Nephron progenitor cell (in vitro differentiated cells): ENCODE results near the gene ZSWIM5.

Experiments used
- DNase-seq: peaks from one replicate; pipeline ENCODE4 v3.0.0; 2021
- H3K27ac Mint-ChIP-seq: 2 replicates; pipeline ENCODE4 v1.8.0; 2021; ENCODE audit warnings: mild to moderate bottlenecking, moderate library complexity, mixed read lengths
- H3K27me3 Mint-ChIP-seq: 2 replicates; pipeline ENCODE4 v1.8.0; 2021; ENCODE audit warnings: mild to moderate bottlenecking, low read depth, mixed read lengths; ENCODE audit not compliant: poor library complexity
- H3K36me3 Mint-ChIP-seq: 2 replicates; pipeline ENCODE4 v1.8.0; 2021; ENCODE audit warnings: low read depth, mixed read lengths
- H3K4me1 Mint-ChIP-seq: 2 replicates; pipeline ENCODE4 v1.8.0; 2021; ENCODE audit warnings: mixed read lengths
- H3K4me3 Mint-ChIP-seq: 2 replicates; pipeline ENCODE4 v1.8.0; 2021; ENCODE audit warnings: mild to moderate bottlenecking, moderate library complexity, mixed read lengths
- H3K9me3 Mint-ChIP-seq: 2 replicates; pipeline ENCODE4 v1.8.0; 2021; ENCODE audit warnings: mild to moderate bottlenecking, moderate library complexity, mixed read lengths
- CTCF ChIP-seq: fragments of 200-600 bp; sonication (generic); IDR thresholded peaks from 2 replicates; pipeline ENCODE4 v1.5.0; 2021; ENCODE audit warnings: antibody characterized with exemption

Gene ZSWIM5

DNA sequence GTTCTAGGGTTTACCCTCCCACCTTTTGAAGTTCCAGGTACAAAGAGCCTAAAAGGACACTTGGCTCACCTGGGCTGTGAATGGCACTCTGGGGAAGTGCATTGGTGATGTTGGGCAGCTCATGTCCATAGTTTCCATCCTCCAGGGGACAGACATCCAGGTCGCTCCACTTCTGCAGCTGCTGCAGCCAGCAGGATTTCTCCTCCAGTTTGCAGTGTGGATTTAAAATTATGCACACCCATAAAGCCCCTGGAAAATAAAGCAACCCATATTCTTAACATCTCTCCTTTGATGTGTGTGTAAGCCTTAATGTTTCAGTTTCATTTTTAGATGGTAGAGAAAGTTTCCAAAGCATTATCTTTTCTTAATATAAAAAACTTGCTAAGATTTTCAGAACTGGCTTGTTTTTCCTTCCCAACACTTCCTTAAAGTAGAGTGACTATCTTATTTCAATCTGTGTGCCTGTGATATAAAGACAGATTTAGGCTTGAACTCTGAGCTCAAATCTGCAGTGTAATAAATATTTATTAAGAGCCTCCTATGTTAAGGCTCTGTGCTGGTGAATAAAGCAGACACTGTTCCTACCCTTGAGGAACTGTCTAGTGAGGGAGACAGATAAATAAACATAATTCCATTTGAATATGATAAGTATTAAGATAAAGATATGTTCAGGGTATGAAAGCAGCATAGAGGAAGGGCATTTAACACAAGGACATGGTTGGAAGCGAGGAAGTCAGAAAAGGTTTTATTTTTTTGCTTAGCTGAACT, 155.2 kb downstream of the ZSWIM5 start:
- peaks cover 6% of the 10 kb centered on the region for H3K4me1 Mint-ChIP-seq
- no peak for DNase-seq
- H3K4me3 Mint-ChIP-seq: no peak overlapping the region
- H3K27me3 Mint-ChIP-seq: no peaks in the 10 kb centered on the region
- peaks cover 6% of the 10 kb centered on the region for H3K36me3 Mint-ChIP-seq
- H3K27ac Mint-ChIP-seq: no peak overlapping the region
- TF ChIP-seq CTCF: no peak
- H3K9me3 Mint-ChIP-seq: no peaks in the 10 kb centered on the region

- Mint-ChIP-seq H3K27me3 (no peaks in the 10 kb centered on the region), H3K27ac (no peak overlapping the region), H3K9me3 (no peaks in the 10 kb centered on the region), H3K4me1 (peaks cover 6% of the 10 kb centered on the region), H3K4me3 (no peak overlapping the region), H3K36me3 (peaks cover 6% of the 10 kb centered on the region)
- DNase-seq: no peak
- TF ChIP-seq CTCF: no peak
Observed at GRCh38 chr1:45047032-45047431, 159.4 kb downstream of the ZSWIM5 start.

GRCh38 chr1:45044916-45045315, 161.5 kb downstream of the ZSWIM5 start:
- no peak for TF ChIP-seq CTCF
- Mint-ChIP-seq H3K27me3 (no peaks in the 10 kb centered on the region), H3K36me3 (peaks cover 6% of the 10 kb centered on the region), H3K4me1 (peaks cover 6% of the 10 kb centered on the region), H3K27ac (no peak overlapping the region), H3K9me3 (no peaks in the 10 kb centered on the region), H3K4me3 (no peak overlapping the region)
- no peak for DNase-seq

- Mint-ChIP-seq H3K9me3 (no peaks in the 10 kb centered on the region), H3K27me3 (no peaks in the 10 kb centered on the region), H3K36me3 (peaks cover 9% of the 10 kb centered on the region), H3K27ac (no peak overlapping the region), H3K4me3 (no peak overlapping the region), H3K4me1 (no peaks in the 10 kb centered on the region)
- DNase-seq: no peak
- TF ChIP-seq CTCF: no peak
Observed at GRCh38 chr1:45043094-45043493, 163.3 kb downstream of the ZSWIM5 start.

GRCh38 chr1:45040297-45040696, 166.1 kb downstream of the ZSWIM5 start:
- TF ChIP-seq CTCF: no peak
- no peak for DNase-seq
- no peak overlapping the region for H3K27ac Mint-ChIP-seq
- no peaks in the 10 kb centered on the region for H3K27me3 Mint-ChIP-seq
- H3K9me3 Mint-ChIP-seq: no peaks in the 10 kb centered on the region
- H3K4me1 Mint-ChIP-seq: no peaks in the 10 kb centered on the region
- H3K36me3 Mint-ChIP-seq: peaks cover 23% of the 10 kb centered on the region
- no peak overlapping the region for H3K4me3 Mint-ChIP-seq
